OCI-LY3 (cell line): Measurements from ENCODE around the gene RNF144A.
"Not testable (repeated sequence)": the region's sequence is repeated elsewhere in the genome, so short reads cannot be mapped to it uniquely, and the experiment has no call there.

Source experiments
- H2AFZ ChIP-seq: fragments of 200-600, 300-600 bp; shearing (Covaris generic); 2 replicates; pipeline ENCODE4 v1.6.0; 2014; ENCODE audit warnings: antibody characterized with exemption, low read depth, low read length
- H3K27ac ChIP-seq: fragments of 200-600, 300-600 bp; sonication (generic); 2 replicates; pipeline ENCODE4 v1.5.1; 2014; ENCODE audit warnings: mild to moderate bottlenecking, low read length, moderate library complexity, mixed read lengths
- H3K27me3 ChIP-seq: fragments of 200-600, 300-600 bp; sonication (generic); 2 replicates; pipeline ENCODE4 v1.6.1; 2014; ENCODE audit warnings: low read depth, low read length, mixed read lengths
- H3K36me3 ChIP-seq: fragments of 200-600, 300-600 bp; sonication (generic); replicated peaks from 2 replicates; pipeline ENCODE3; 2014; ENCODE audit warnings: low read depth, low read length, mixed read lengths
- H3K4me1 ChIP-seq: fragments of 300-600, 200-600 bp; sonication (generic); 2 replicates; pipeline ENCODE4 v1.6.1; 2014; ENCODE audit warnings: low read length, mixed read lengths
- H3K4me2 ChIP-seq: fragments of 200-600, 300-600 bp; sonication (generic); 2 replicates; pipeline ENCODE4 v1.6.1; 2014; ENCODE audit warnings: low read length, mixed read lengths
- H3K4me3 ChIP-seq: fragments of 300-600, 200-600 bp; sonication (generic); 2 replicates; pipeline ENCODE4 v1.5.1; 2014; ENCODE audit warnings: antibody characterized with exemption, mild to moderate bottlenecking, low read length, moderate library complexity
- H3K79me2 ChIP-seq: fragments of 300-600, 200-600 bp; shearing (Covaris generic); 2 replicates; pipeline ENCODE4 v1.6.1; 2014; ENCODE audit warnings: mild to moderate bottlenecking, low read length, mixed read lengths
- H3K9ac ChIP-seq: fragments of 300-600, 200-600 bp; shearing (Covaris generic); 2 replicates; pipeline ENCODE4 v1.6.0; 2014; ENCODE audit warnings: mild to moderate bottlenecking, low read length, moderate library complexity
- H3K9me3 ChIP-seq: fragments of 200-600, 300-600 bp; shearing (Covaris generic); 2 replicates; pipeline ENCODE4 v1.6.1; 2014; ENCODE audit warnings: low read length, mixed read lengths; ENCODE audit not compliant: insufficient read depth
- H4K20me1 ChIP-seq: fragments of 200-600, 300-600 bp; sonication (generic); 2 replicates; pipeline ENCODE4 v1.6.1; 2016; ENCODE audit warnings: low read length, mixed read lengths; ENCODE audit not compliant: insufficient read depth
- EZH2phosphoT487 ChIP-seq: fragments of 200-600 bp; shearing (Covaris generic); IDR thresholded peaks from 2 replicates; pipeline ENCODE4 v1.6.1; 2018; ENCODE audit warnings: antibody characterized with exemption, mixed run types, low read depth
- TF ChIP-seq, protein P1 (sequence below): fragments of 200-600, 300-600 bp; sonication (generic); IDR thresholded peaks from 2 replicates; pipeline ENCODE4 v1.5.1; 2014; ENCODE audit warnings: antibody characterized with exemption, low read length, low read depth

RNF144A gene

DNA sequence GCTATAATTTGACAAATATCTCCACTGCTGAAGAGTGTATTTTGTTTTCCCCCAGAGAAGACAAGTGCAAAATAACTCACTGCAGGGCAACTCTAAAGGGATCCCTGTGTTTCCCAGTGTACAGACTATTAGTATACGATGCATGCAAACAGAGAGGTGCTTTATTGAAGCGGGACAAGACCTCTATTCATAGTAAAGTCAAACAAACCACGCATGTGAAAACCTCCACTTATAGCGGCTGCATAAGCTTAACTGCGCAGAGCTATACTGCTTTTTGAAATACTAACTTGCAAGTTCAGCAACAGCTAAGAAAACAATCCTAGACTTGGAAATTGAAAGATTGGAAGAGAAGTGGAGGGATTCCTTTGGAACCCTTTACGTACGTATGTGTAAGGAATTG is 15.6 kb downstream of the RNF144A start:
- Histone ChIP-seq H3K36me3 (no peaks in the 10 kb centered on the region), H3K27me3 (no peaks in the 10 kb centered on the region), H3K4me1 (peaks cover 2% of the 10 kb centered on the region; the same call in 1 of the 2 replicates), H3K9me3 (no peaks in the 10 kb centered on the region), H2AFZ (no peak overlapping the region), H3K9ac (no peak overlapping the region), H3K27ac (no peak overlapping the region), H3K4me3 (no peak overlapping the region), H3K79me2 (no peaks in the 10 kb centered on the region), H4K20me1 (no peaks in the 10 kb centered on the region), H3K4me2 (no peak overlapping the region)
- no peak for TF ChIP-seq EZH2phosphoT487
- TF ChIP-seq, protein P1, sequence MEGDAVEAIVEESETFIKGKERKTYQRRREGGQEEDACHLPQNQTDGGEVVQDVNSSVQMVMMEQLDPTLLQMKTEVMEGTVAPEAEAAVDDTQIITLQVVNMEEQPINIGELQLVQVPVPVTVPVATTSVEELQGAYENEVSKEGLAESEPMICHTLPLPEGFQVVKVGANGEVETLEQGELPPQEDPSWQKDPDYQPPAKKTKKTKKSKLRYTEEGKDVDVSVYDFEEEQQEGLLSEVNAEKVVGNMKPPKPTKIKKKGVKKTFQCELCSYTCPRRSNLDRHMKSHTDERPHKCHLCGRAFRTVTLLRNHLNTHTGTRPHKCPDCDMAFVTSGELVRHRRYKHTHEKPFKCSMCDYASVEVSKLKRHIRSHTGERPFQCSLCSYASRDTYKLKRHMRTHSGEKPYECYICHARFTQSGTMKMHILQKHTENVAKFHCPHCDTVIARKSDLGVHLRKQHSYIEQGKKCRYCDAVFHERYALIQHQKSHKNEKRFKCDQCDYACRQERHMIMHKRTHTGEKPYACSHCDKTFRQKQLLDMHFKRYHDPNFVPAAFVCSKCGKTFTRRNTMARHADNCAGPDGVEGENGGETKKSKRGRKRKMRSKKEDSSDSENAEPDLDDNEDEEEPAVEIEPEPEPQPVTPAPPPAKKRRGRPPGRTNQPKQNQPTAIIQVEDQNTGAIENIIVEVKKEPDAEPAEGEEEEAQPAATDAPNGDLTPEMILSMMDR: no peak

DNA sequence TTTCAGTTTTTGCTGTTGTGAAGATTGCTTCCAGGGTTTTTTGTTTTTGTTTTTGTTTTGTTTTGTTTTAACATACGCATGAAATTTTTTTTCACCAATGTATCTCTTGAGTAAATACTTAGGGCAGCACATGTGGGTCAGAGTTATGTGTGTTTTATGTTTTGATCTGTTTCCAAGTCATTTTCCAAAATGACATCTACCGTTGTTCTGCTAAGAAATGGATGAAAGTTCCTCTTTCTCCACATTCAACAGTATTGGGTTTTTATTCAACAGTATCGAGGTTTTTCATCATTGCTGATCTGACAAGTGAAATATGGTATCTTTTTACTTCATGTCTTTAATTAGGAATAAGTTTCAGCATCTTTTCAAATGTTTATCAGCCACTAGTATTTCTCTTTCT is 16.7 kb downstream of the RNF144A start:
- peaks cover 2% of the 10 kb centered on the region; the same call in 1 of the 2 replicates for H3K4me1 ChIP-seq
- no peak for TF ChIP-seq EZH2phosphoT487
- TF ChIP-seq, protein P1: no peak
- H3K4me3 ChIP-seq: no peak overlapping the region
- no peaks in the 10 kb centered on the region for H4K20me1 ChIP-seq
- H3K79me2 ChIP-seq: no peaks in the 10 kb centered on the region
- no peak overlapping the region for H3K4me2 ChIP-seq
- no peak overlapping the region for H3K27ac ChIP-seq
- H3K36me3 ChIP-seq: no peaks in the 10 kb centered on the region
- H3K9ac ChIP-seq: no peak overlapping the region
- no peak overlapping the region for H2AFZ ChIP-seq
- no peaks in the 10 kb centered on the region for H3K27me3 ChIP-seq
- H3K9me3 ChIP-seq: no peaks in the 10 kb centered on the region

DNA sequence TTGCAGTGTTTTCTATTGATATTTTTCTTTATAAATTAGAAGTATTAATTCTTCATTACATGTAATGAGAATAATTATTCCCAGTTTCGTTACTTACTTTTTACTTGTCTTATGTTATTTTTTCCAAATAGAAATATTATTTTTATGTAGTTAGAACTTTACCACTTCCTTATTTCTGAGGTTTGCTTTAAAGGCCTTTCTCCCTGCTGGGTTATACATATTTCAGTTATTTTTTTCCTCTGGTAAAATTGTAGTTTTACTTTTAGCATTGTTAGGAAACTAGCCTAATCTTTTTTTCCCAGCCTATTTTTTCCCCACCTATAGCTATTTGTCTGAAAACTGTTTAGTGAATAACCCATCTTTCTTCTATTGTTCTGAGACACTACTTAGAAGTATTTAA is 17.1 kb downstream of the RNF144A start:
- Histone ChIP-seq H3K27ac (no peak overlapping the region), H4K20me1 (no peaks in the 10 kb centered on the region)

DNA sequence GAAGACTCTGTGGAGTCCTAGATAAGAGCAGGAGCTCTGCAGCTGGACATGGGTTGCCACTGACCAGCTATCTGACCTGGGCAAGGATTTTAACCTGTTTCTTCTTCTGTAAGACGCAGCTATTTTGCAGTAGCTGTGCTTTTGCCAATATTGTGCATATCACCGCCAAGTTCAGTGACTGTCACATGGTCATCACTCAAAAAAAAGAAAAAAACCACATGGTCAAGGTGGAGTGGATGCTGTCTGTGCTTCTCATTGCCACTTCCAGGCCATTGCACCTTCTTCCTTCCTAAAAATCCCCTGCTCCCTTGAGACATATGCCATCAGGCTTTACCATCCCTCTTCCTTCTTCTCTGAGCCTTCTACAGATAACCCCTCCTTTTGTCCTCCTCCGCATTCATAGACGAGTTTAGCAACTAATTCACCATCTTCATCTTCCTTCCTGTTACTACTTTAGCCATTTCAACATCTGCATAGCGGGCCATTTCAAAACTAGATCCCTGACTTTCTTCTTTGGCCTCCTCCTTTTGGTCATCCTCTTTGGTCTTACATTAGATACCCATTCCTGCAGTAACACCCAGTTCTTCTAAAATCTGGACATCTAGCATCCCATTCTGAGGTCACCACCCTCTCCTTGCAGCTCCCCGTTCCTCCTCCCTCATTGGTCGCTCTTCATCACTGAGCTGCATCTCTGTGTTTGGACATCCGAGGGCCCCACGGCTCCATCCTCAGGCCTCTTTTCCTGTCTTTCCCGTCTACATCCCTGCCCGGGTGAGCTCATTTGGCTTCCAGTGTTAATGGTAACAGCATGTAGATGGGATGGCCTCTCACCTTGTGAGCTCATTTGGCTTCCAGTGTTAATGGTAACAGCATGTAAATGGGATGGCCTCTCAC is 17.8 kb downstream of the RNF144A start:
- H3K36me3 ChIP-seq: no peaks in the 10 kb centered on the region
- no peak overlapping the region for H3K4me3 ChIP-seq
- no peaks in the 10 kb centered on the region for H3K27me3 ChIP-seq
- H3K27ac ChIP-seq: no peak overlapping the region
- H2AFZ ChIP-seq: no peak overlapping the region
- TF ChIP-seq, protein P1: no peak
- TF ChIP-seq EZH2phosphoT487: no peak
- no peaks in the 10 kb centered on the region for H3K9me3 ChIP-seq
- H3K4me1 ChIP-seq: peaks cover 2% of the 10 kb centered on the region; the same call in 1 of the 2 replicates
- H3K9ac ChIP-seq: no peak overlapping the region
- H3K4me2 ChIP-seq: no peak overlapping the region
- no peaks in the 10 kb centered on the region for H3K79me2 ChIP-seq
- no peaks in the 10 kb centered on the region for H4K20me1 ChIP-seq

More for the DNA sequence above, 17.1 kb downstream of the RNF144A start:
- H3K9me3 ChIP-seq: no peaks in the 10 kb centered on the region
- no peak overlapping the region for H2AFZ ChIP-seq
- H3K79me2 ChIP-seq: no peaks in the 10 kb centered on the region
- no peaks in the 10 kb centered on the region for H3K27me3 ChIP-seq
- H3K4me2 ChIP-seq: no peak overlapping the region
- H3K4me3 ChIP-seq: no peak overlapping the region
- TF ChIP-seq EZH2phosphoT487: no peak
- TF ChIP-seq, protein P1: no peak
- peaks cover 2% of the 10 kb centered on the region; the same call in 1 of the 2 replicates for H3K4me1 ChIP-seq
- H3K9ac ChIP-seq: no peak overlapping the region
- no peaks in the 10 kb centered on the region for H3K36me3 ChIP-seq

DNA sequence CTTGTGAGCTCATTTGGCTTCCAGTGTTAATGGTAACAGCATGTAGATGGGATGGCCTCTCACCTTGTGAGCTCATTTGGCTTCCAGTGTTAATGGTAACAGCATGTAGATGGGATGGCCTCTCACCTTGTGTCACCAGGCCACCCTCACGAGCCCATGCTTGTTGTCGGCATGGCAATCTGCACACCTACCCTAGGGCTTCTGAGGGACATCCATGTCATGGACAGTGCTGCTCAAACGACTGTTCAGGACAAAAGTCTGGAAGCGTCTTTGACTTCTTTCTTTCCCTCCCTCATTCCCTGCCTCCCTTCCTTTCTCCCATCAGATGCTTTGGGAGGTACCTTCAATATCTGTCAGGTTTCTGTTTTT is 18.4 kb downstream of the RNF144A start:
- not testable (repeated sequence) for H3K27ac ChIP-seq, H2AFZ ChIP-seq, H3K27me3 ChIP-seq, H3K4me2 ChIP-seq, H3K9me3 ChIP-seq, H3K9ac ChIP-seq, H4K20me1 ChIP-seq, H3K4me1 ChIP-seq, H3K79me2 ChIP-seq, H3K4me3 ChIP-seq, H3K36me3 ChIP-seq
